Measurements from ENCODE around the gene KLHL29. TPM values are rescaled to one million over a fixed set of nuclear protein-coding genes. Genes with fewer than 3 reads are reported as not detected.

Gene KLHL29
- total RNA-seq, 1 experiment from 2014 or later = 3.4 TPM

- intact Hi-C loops (cut with micrococcal nuclease; ENCODE audit: unreplicated experiment) = no loop called here
- CTCF ChIA-PET = no interaction called here
Measured at GRCh38 chr2:23488584-23488983, 103.6 kb downstream of the KLHL29 start.

GRCh38 chr2:23489471-23490322 lies 104.7 kb downstream of the KLHL29 start:
- no peak overlapping the region for H3K4me3 ChIP-seq
- H3K9me2 ChIP-seq (ENCODE audit: insufficient read depth) = no peaks in the 10 kb centered on the region
- no peak for DNase-seq
- no peaks in the 10 kb centered on the region for H3K4me1 ChIP-seq (replicated peaks; ENCODE audit: insufficient read depth)
- ChIA-PET CTCF (no interaction called here), POLR2A (ENCODE audit: unreplicated experiment) (no interaction called here)
- no peaks in the 10 kb centered on the region for H3F3A ChIP-seq (ENCODE audit: insufficient read depth, low read depth)
- no peaks in the 10 kb centered on the region for H3K27me3 ChIP-seq (ENCODE audit: insufficient read depth, low read depth)
- H3K79me2 ChIP-seq (ENCODE audit: low read depth) = no peaks in the 10 kb centered on the region
- no peaks in the 10 kb centered on the region for H4K20me1 ChIP-seq (ENCODE audit: insufficient read depth)
- TF ChIP-seq EZH2 (IDR thresholded peaks at IDR 0.05; ENCODE audit: low read depth) (no peak), CTCF (conservative IDR thresholded peaks at IDR 0.05) (no peak)
- H3K27ac ChIP-seq = no peak overlapping the region
- H2AFZ ChIP-seq = no peak overlapping the region
- H3K9me3 ChIP-seq (ENCODE audit: insufficient read depth, low read depth) = no peaks in the 10 kb centered on the region
- no peaks in the 10 kb centered on the region for H3K36me3 ChIP-seq (ENCODE audit: low read depth)
- no TSS peak for BruUV-seq (replicated peaks)
- no peak overlapping the region for H3K4me2 ChIP-seq
- intact Hi-C loops (cut with micrococcal nuclease; ENCODE audit: unreplicated experiment) = no loop called here

More at GRCh38 chr2:23488584-23488983, 103.6 kb downstream of the KLHL29 start:
- TF ChIP-seq CTCF (conservative IDR thresholded peaks at IDR 0.05) (no peak), EZH2 (IDR thresholded peaks at IDR 0.05; ENCODE audit: low read depth) (no peak)
- H2AFZ ChIP-seq = no peak overlapping the region
- no peaks in the 10 kb centered on the region for H3K27me3 ChIP-seq (ENCODE audit: insufficient read depth, low read depth)
- POLR2A ChIA-PET (ENCODE audit: unreplicated experiment) = no interaction called here
- no peak overlapping the region for H3K4me2 ChIP-seq
- no peaks in the 10 kb centered on the region for H3K9me3 ChIP-seq (ENCODE audit: insufficient read depth, low read depth)
- BruUV-seq (replicated peaks) = no TSS peak
- no peak for DNase-seq
- no peaks in the 10 kb centered on the region for H3K36me3 ChIP-seq (ENCODE audit: low read depth)
- H3F3A ChIP-seq (ENCODE audit: insufficient read depth, low read depth) = no peaks in the 10 kb centered on the region
- H3K27ac ChIP-seq = no peak overlapping the region
- no peak overlapping the region for H3K4me3 ChIP-seq
- no peaks in the 10 kb centered on the region for H3K79me2 ChIP-seq (ENCODE audit: low read depth)
- no peaks in the 10 kb centered on the region for H4K20me1 ChIP-seq (ENCODE audit: insufficient read depth)
- no peaks in the 10 kb centered on the region for H3K9me2 ChIP-seq (ENCODE audit: insufficient read depth)
- no peaks in the 10 kb centered on the region for H3K4me1 ChIP-seq (replicated peaks; ENCODE audit: insufficient read depth)

GRCh38 chr2:23491591-23492336 lies 106.8 kb downstream of the KLHL29 start:
- Histone ChIP-seq H3K79me2 (ENCODE audit: low read depth) (no peaks in the 10 kb centered on the region), H2AFZ (no peak overlapping the region), H3K4me3 (no peak overlapping the region), H3K4me1 (replicated peaks; ENCODE audit: insufficient read depth) (no peaks in the 10 kb centered on the region), H3K27ac (no peak overlapping the region), H3K9me2 (ENCODE audit: insufficient read depth) (no peaks in the 10 kb centered on the region), H3K9me3 (ENCODE audit: insufficient read depth, low read depth) (no peaks in the 10 kb centered on the region), H4K20me1 (ENCODE audit: insufficient read depth) (no peaks in the 10 kb centered on the region), H3K27me3 (ENCODE audit: insufficient read depth, low read depth) (no peaks in the 10 kb centered on the region), H3K4me2 (no peak overlapping the region), H3F3A (ENCODE audit: insufficient read depth, low read depth) (no peaks in the 10 kb centered on the region), H3K36me3 (ENCODE audit: low read depth) (no peaks in the 10 kb centered on the region)
- BruUV-seq (replicated peaks) = no TSS peak
- intact Hi-C loops (cut with micrococcal nuclease; ENCODE audit: unreplicated experiment) = no loop called here
- no peak for TF ChIP-seq CTCF (conservative IDR thresholded peaks at IDR 0.05)
- TF ChIP-seq EZH2 (IDR thresholded peaks at IDR 0.05; ENCODE audit: low read depth) = no peak
- CTCF ChIA-PET = interaction anchor here (0.6 kb wide), 1 partner anchor 385 kb away, joined by 3 read pairs; no protein-coding TSS in a partner anchor
- no peak for DNase-seq
- POLR2A ChIA-PET (ENCODE audit: unreplicated experiment) = no interaction called here
